ENCODE measurements around the gene ASTN2. TPM values are rescaled to one million over a fixed set of nuclear protein-coding genes. Genes with fewer than 3 reads are reported as not detected.

Gene ASTN2
- total RNA-seq, 2 experiments from 2014 or later = 1.7 to 4.2 TPM

GRCh38 chr9:116499986-116500871 is 914.6 kb downstream of the ASTN2 start:
- H3K9me2 ChIP-seq (ENCODE audit: insufficient read depth, low read length) = no peaks in the 10 kb centered on the region
- H3K9me3 ChIP-seq (ENCODE audit: low read length) = no peaks in the 10 kb centered on the region
- TF ChIP-seq CTCF (conservative IDR thresholded peaks at IDR 0.05; ENCODE audit: low read length) (no peak), EZH2phosphoT487 (IDR thresholded peaks at IDR 0.05; ENCODE audit: borderline replicate concordance, low read depth, low read length) (no peak)
- intact Hi-C loops (cut with micrococcal nuclease; ENCODE audit: unreplicated experiment) = no loop called here
- POLR2A ChIA-PET = no interaction called here
- CTCF ChIA-PET (ENCODE audit: unreplicated experiment) = no interaction called here
- H3K36me3 ChIP-seq (ENCODE audit: insufficient read depth, low read length) = no peaks in the 10 kb centered on the region
- H4K20me1 ChIP-seq (ENCODE audit: insufficient read depth, low read length) = no peaks in the 10 kb centered on the region
- no peaks in the 10 kb centered on the region for H3K79me2 ChIP-seq (ENCODE audit: insufficient read depth, low read depth, low read length)
- no peak overlapping the region for H3K4me3 ChIP-seq (ENCODE audit: low read depth, low read length, poor library complexity, severe bottlenecking)
- no peak overlapping the region for H2AFZ ChIP-seq (ENCODE audit: low read length)
- no peak overlapping the region for H3K4me2 ChIP-seq (ENCODE audit: low read length)
- H3K27ac ChIP-seq (ENCODE audit: low read depth, low read length, poor library complexity, severe bottlenecking) = no peak overlapping the region
- H3K4me1 ChIP-seq (ENCODE audit: insufficient read depth, low read length, poor library complexity, severe bottlenecking) = no peaks in the 10 kb centered on the region
- BruUV-seq (replicated peaks) = no TSS peak
- DNase-seq (ENCODE audit: low spot score) = no peak

- intact Hi-C loops (cut with micrococcal nuclease; ENCODE audit: unreplicated experiment) = no loop called here
- H3K4me2 ChIP-seq (ENCODE audit: low read length) = no peak overlapping the region
- H3K4me1 ChIP-seq (ENCODE audit: insufficient read depth, low read length, poor library complexity, severe bottlenecking) = no peaks in the 10 kb centered on the region
- DNase-seq (ENCODE audit: low spot score) = no peak
- H3K9me2 ChIP-seq (ENCODE audit: insufficient read depth, low read length) = no peaks in the 10 kb centered on the region
- H3K27ac ChIP-seq (ENCODE audit: low read depth, low read length, poor library complexity, severe bottlenecking) = no peak overlapping the region
- no peak overlapping the region for H3K4me3 ChIP-seq (ENCODE audit: low read depth, low read length, poor library complexity, severe bottlenecking)
- no peak for TF ChIP-seq EZH2phosphoT487 (IDR thresholded peaks at IDR 0.05; ENCODE audit: borderline replicate concordance, low read depth, low read length)
- no peak for TF ChIP-seq CTCF (conservative IDR thresholded peaks at IDR 0.05; ENCODE audit: low read length)
- ChIA-PET CTCF (ENCODE audit: unreplicated experiment) (no interaction called here), POLR2A (no interaction called here)
- no peaks in the 10 kb centered on the region for H4K20me1 ChIP-seq (ENCODE audit: insufficient read depth, low read length)
- H3K79me2 ChIP-seq (ENCODE audit: insufficient read depth, low read depth, low read length) = no peaks in the 10 kb centered on the region
- BruUV-seq (replicated peaks) = no TSS peak
- no peaks in the 10 kb centered on the region for H3K36me3 ChIP-seq (ENCODE audit: insufficient read depth, low read length)
- no peaks in the 10 kb centered on the region for H3K9me3 ChIP-seq (ENCODE audit: low read length)
- no peak overlapping the region for H2AFZ ChIP-seq (ENCODE audit: low read length)
Observed at GRCh38 chr9:116499434-116499833, 915.4 kb downstream of the ASTN2 start.
